Right atrium auricular region (tissue), 2 donors: ENCODE results near the gene PRKCE. TPM values are rescaled to one million over a fixed set of nuclear protein-coding genes. Genes with fewer than 3 reads are reported as not detected.
A peak's percentile ranks its signal among the peaks of the same experiment; 100 is the strongest.

Experiments
- DNase-seq: peaks from one replicate; pipeline ENCODE4 v3.0.0-alpha.2; 2019; ENCODE audit warnings: low spot score
- H3K27ac ChIP-seq, 2 donors: fragments of 200-600 bp; sonication (generic); 1 replicate in 1 of 2; 2 replicates in 1 of 2; pipeline ENCODE4 v1.5.1; 2016 to 2019
- H3K27me3 ChIP-seq, 2 donors: fragments of 200-600 bp; sonication (generic); one replicate each; pipeline versions ENCODE4 v1.5.1 to v1.6.0; 2017 to 2019
- H3K36me3 ChIP-seq: fragments of 200-600 bp; sonication (generic); one replicate; pipeline ENCODE4 v1.5.1; 2016
- H3K4me1 ChIP-seq, 2 donors: fragments of 200-600 bp; sonication (generic); one replicate each; pipeline versions ENCODE4 v1.5.1 to v1.6.0; 2017 to 2019
- H3K4me3 ChIP-seq, 2 donors: fragments of 200-600 bp; sonication (generic); 1 replicate in 1 of 2; 2 replicates in 1 of 2; pipeline ENCODE4 v1.5.1; 2017 to 2019; ENCODE audit warnings: mild to moderate bottlenecking in 1 of 2, moderate library complexity in 1 of 2
- H3K9me3 ChIP-seq, 2 donors: fragments of 200-600 bp; sonication (generic); one replicate each; pipeline ENCODE4 v1.5.1; 2019
- CTCF ChIP-seq, 2 donors: fragments of 200-600 bp; sonication (generic); IDR thresholded peaks; one replicate each; pipeline ENCODE4 v1.5.1; 2019; ENCODE audit warnings: antibody characterized with exemption in 2 of 2
- total RNA-seq, 2 donors: library from RNA; depleted of rRNA; stranded (reverse); fragments of >200 nt; gene quantifications; one replicate each; pipeline ENCODE4 v1.1.0, GENCODE V29; 2016

PRKCE gene
- total RNA-seq, 2 donors from 2014 or later = 7.2 to 11.8 TPM

- no peaks in the 10 kb centered on the region for H3K36me3 ChIP-seq
- H3K4me3 ChIP-seq = no peak overlapping the region
- no peak for TF ChIP-seq CTCF (IDR thresholded peaks at IDR 0.05)
- no peak overlapping the region for H3K27ac ChIP-seq
- no peak for DNase-seq
- H3K27me3 ChIP-seq = no peaks in the 10 kb centered on the region
- peaks cover 0 to 40% of the 10 kb centered on the region in 2 donors for H3K4me1 ChIP-seq
- H3K9me3 ChIP-seq = no peaks in the 10 kb centered on the region
Measured at GRCh38 chr2:45788401-45788800, 136.9 kb downstream of the PRKCE start.

GRCh38 chr2:45789317-45789716, 137.8 kb downstream of the PRKCE start:
- Histone ChIP-seq H3K9me3 (no peaks in the 10 kb centered on the region), H3K4me3 (no peak overlapping the region), H3K27ac (no peak overlapping the region), H3K27me3 (no peaks in the 10 kb centered on the region), H3K4me1 (peaks cover 0 to 49% of the 10 kb centered on the region in 2 donors), H3K36me3 (no peaks in the 10 kb centered on the region)
- no peak for TF ChIP-seq CTCF (IDR thresholded peaks at IDR 0.05)
- DNase-seq = no peak

GRCh38 chr2:45789961-45790723, 138.7 kb downstream of the PRKCE start:
- H3K4me3 ChIP-seq = no peak overlapping the region
- H3K36me3 ChIP-seq = no peaks in the 10 kb centered on the region
- H3K4me1 ChIP-seq = peaks cover 0 to 55% of the 10 kb centered on the region in 2 donors
- no peak for TF ChIP-seq CTCF (IDR thresholded peaks at IDR 0.05)
- no peaks in the 10 kb centered on the region for H3K27me3 ChIP-seq
- no peak for DNase-seq
- peak overlapping the region; percentile 52 to 58 for H3K27ac ChIP-seq
- H3K9me3 ChIP-seq = no peaks in the 10 kb centered on the region

GRCh38 chr2:45793305-45793962, 142.0 kb downstream of the PRKCE start:
- H3K4me1 ChIP-seq = peaks cover 0 to 55% of the 10 kb centered on the region in 2 donors
- H3K27ac ChIP-seq = no peak overlapping the region
- H3K4me3 ChIP-seq = no peak overlapping the region

GRCh38 chr2:45794134-45794617, 142.7 kb downstream of the PRKCE start:
- Histone ChIP-seq H3K9me3 (no peaks in the 10 kb centered on the region), H3K27ac (no peak overlapping the region), H3K27me3 (no peaks in the 10 kb centered on the region), H3K36me3 (no peaks in the 10 kb centered on the region), H3K4me3 (no peak overlapping the region), H3K4me1 (peaks cover 0 to 55% of the 10 kb centered on the region in 2 donors)
- no peak for DNase-seq
- no peak for TF ChIP-seq CTCF (IDR thresholded peaks at IDR 0.05)

More at GRCh38 chr2:45793305-45793962, 142.0 kb downstream of the PRKCE start:
- Histone ChIP-seq H3K36me3 (no peaks in the 10 kb centered on the region), H3K9me3 (no peaks in the 10 kb centered on the region), H3K27me3 (no peaks in the 10 kb centered on the region)
- TF ChIP-seq CTCF (IDR thresholded peaks at IDR 0.05) = no peak
- DNase-seq = no peak
